HepG2 (cell line): Measurements from ENCODE around the gene VAX1. TPM values are rescaled to one million over a fixed set of nuclear protein-coding genes. Genes with fewer than 3 reads are reported as not detected.

Source experiments
- EZH2 ChIP-seq: conservative IDR thresholded peaks from 2 replicates; pipeline ENCODE4 v1.6.1; 2012; ENCODE audit warnings: mild to moderate bottlenecking, low read depth, low read length, moderate library complexity
- GABPB1 ChIP-seq: IDR thresholded peaks from 2 replicates; pipeline ENCODE4 v1.6.1; 2016; ENCODE audit warnings: mild to moderate bottlenecking, missing genetic modification reagents, moderate library complexity, missing compliant biosample characterization
- HNF1B ChIP-seq: sonication (generic); formaldehyde crosslinking; IDR thresholded peaks from 2 replicates; pipeline ENCODE4 v1.5.1; 2020; ENCODE audit warnings: mild to moderate bottlenecking, moderate library complexity, missing genetic modification reagents
- ZBTB20 ChIP-seq: sonication (generic); formaldehyde crosslinking; IDR thresholded peaks from 2 replicates; pipeline ENCODE4 v1.8.1; 2023; ENCODE audit warnings: missing genetic modification reagents, low read depth, mild to moderate bottlenecking, borderline replicate concordance
- ZIK1 ChIP-seq: sonication (generic); formaldehyde crosslinking; IDR thresholded peaks from 2 replicates; pipeline ENCODE4 v1.5.0; 2020; ENCODE audit warnings: mild to moderate bottlenecking, low read depth, missing genetic modification reagents, borderline replicate concordance
- ZNF557 ChIP-seq: sonication (generic); formaldehyde crosslinking; IDR thresholded peaks from 2 replicates; pipeline ENCODE4 v1.4.0; 2020; ENCODE audit warnings: missing genetic modification reagents
- polyA plus RNA-seq, 8 experiments: library from polyadenylated mRNA; depleted of rRNA in 3 of 8; stranded (reverse) in 7 of 8; unstranded in 1 of 8; fragments of >200 nt; fragmentation: Illumina TruSeq in 4 of 8; extraction: Trizol in 4 of 8; gene quantifications; 2 replicates each; pipeline versions ENCODE4 v1.2.1 to v1.2.3, GENCODE V29; 2011 to 2016; ENCODE audit warnings: low read depth in 4 of 8, missing spikeins in 1 of 8, mixed read lengths in 1 of 8; ENCODE audit not compliant: insufficient read depth in 1 of 8
- total RNA-seq, 5 experiments: library from RNA; depleted of rRNA; stranded (reverse); fragments of >200 nt; fragmentation: Illumina TruSeq; extraction: Trizol; gene quantifications; 2 replicates each; pipeline ENCODE4 v1.2.3, GENCODE V29; 2016; ENCODE audit warnings: low read depth in 1 of 5
- TF ChIP-seq, protein P1 (sequence below): sonication (generic); formaldehyde crosslinking; IDR thresholded peaks from 2 replicates; pipeline ENCODE4 v1.5.1; 2020; ENCODE audit warnings: mild to moderate bottlenecking, missing genetic modification reagents, moderate library complexity
- TF ChIP-seq, protein P2 (sequence below): sonication (generic); formaldehyde crosslinking; IDR thresholded peaks from 2 replicates; pipeline ENCODE4 v1.4.0; 2020; ENCODE audit warnings: missing genetic modification reagents
- TF ChIP-seq, protein P3 (sequence below): sonication (generic); formaldehyde crosslinking; IDR thresholded peaks from 2 replicates; pipeline ENCODE4 v1.5.0; 2020; ENCODE audit warnings: mild to moderate bottlenecking, missing genetic modification reagents, moderate library complexity

VAX1 gene
- total and polyA plus RNA-seq, 2 of the 13 experiments (the other 11 are each of a cell fraction or from before 2014, with no cell fraction given), result not detected

GRCh38 chr10:117165538-117166417, 27.7 kb upstream of the VAX1 start (continued):
- TF ChIP-seq, protein P1, sequence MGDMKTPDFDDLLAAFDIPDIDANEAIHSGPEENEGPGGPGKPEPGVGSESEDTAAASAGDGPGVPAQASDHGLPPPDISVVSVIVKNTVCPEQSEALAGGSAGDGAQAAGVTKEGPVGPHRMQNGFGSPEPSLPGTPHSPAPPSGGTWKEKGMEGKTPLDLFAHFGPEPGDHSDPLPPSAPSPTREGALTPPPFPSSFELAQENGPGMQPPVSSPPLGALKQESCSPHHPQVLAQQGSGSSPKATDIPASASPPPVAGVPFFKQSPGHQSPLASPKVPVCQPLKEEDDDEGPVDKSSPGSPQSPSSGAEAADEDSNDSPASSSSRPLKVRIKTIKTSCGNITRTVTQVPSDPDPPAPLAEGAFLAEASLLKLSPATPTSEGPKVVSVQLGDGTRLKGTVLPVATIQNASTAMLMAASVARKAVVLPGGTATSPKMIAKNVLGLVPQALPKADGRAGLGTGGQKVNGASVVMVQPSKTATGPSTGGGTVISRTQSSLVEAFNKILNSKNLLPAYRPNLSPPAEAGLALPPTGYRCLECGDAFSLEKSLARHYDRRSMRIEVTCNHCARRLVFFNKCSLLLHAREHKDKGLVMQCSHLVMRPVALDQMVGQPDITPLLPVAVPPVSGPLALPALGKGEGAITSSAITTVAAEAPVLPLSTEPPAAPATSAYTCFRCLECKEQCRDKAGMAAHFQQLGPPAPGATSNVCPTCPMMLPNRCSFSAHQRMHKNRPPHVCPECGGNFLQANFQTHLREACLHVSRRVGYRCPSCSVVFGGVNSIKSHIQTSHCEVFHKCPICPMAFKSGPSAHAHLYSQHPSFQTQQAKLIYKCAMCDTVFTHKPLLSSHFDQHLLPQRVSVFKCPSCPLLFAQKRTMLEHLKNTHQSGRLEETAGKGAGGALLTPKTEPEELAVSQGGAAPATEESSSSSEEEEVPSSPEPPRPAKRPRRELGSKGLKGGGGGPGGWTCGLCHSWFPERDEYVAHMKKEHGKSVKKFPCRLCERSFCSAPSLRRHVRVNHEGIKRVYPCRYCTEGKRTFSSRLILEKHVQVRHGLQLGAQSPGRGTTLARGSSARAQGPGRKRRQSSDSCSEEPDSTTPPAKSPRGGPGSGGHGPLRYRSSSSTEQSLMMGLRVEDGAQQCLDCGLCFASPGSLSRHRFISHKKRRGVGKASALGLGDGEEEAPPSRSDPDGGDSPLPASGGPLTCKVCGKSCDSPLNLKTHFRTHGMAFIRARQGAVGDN, result 0 out of 2 replicates have a peak, but pooled peaks have one; percentile 21
- TF ChIP-seq GABPB1 (CRISPR knock-in tag), result peak; percentile 38; the same call in 1 of the 2 replicates
- no peak for TF ChIP-seq ZBTB20 (CRISPR knock-in tag)
- TF ChIP-seq, protein P2, sequence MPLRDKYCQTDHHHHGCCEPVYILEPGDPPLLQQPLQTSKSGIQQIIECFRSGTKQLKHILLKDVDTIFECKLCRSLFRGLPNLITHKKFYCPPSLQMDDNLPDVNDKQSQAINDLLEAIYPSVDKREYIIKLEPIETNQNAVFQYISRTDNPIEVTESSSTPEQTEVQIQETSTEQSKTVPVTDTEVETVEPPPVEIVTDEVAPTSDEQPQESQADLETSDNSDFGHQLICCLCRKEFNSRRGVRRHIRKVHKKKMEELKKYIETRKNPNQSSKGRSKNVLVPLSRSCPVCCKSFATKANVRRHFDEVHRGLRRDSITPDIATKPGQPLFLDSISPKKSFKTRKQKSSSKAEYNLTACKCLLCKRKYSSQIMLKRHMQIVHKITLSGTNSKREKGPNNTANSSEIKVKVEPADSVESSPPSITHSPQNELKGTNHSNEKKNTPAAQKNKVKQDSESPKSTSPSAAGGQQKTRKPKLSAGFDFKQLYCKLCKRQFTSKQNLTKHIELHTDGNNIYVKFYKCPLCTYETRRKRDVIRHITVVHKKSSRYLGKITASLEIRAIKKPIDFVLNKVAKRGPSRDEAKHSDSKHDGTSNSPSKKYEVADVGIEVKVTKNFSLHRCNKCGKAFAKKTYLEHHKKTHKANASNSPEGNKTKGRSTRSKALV, result 0 out of 2 replicates have a peak, but pooled peaks have one; percentile 27
- TF ChIP-seq HNF1B (CRISPR knock-in tag), result 0 out of 2 replicates have a peak, but pooled peaks have one; percentile 14
- TF ChIP-seq ZIK1, result no peak
- peak; percentile 88; the same call in 1 of the 2 replicates for TF ChIP-seq EZH2
- TF ChIP-seq ZNF557 (CRISPR knock-in tag), result 0 out of 2 replicates have a peak, but pooled peaks have one; percentile 35
- TF ChIP-seq, protein P3, sequence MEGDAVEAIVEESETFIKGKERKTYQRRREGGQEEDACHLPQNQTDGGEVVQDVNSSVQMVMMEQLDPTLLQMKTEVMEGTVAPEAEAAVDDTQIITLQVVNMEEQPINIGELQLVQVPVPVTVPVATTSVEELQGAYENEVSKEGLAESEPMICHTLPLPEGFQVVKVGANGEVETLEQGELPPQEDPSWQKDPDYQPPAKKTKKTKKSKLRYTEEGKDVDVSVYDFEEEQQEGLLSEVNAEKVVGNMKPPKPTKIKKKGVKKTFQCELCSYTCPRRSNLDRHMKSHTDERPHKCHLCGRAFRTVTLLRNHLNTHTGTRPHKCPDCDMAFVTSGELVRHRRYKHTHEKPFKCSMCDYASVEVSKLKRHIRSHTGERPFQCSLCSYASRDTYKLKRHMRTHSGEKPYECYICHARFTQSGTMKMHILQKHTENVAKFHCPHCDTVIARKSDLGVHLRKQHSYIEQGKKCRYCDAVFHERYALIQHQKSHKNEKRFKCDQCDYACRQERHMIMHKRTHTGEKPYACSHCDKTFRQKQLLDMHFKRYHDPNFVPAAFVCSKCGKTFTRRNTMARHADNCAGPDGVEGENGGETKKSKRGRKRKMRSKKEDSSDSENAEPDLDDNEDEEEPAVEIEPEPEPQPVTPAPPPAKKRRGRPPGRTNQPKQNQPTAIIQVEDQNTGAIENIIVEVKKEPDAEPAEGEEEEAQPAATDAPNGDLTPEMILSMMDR (CRISPR knock-in tag), result peak; percentile 77
- TF ChIP-seq, all 625 proteins: peak for 25
